Measurements from ENCODE around the gene LRPPRC.

GRCh38 chr2:43905871-43906270 is 89.9 kb downstream of the LRPPRC start:
- no peak for TF ChIP-seq CTCF (IDR thresholded peaks at IDR 0.05; ENCODE audit: low read length)
- TF ChIP-seq EZH2 (IDR thresholded peaks at IDR 0.05; ENCODE audit: borderline replicate concordance, low read length): no peak

Data from OCI-LY1 (cell line).